HG03025 (cell line): ENCODE data around the gene ARNT2.

Source experiments
- ATAC-seq: cut with Tn5 transposase; IDR thresholded peaks from one replicate; pipeline ENCODE4 v1.9.1; 2021; ENCODE audit warnings: mild to moderate bottlenecking, moderate library complexity; ENCODE audit not compliant: unreplicated experiment, low FRiP score

Gene ARNT2

DNA sequence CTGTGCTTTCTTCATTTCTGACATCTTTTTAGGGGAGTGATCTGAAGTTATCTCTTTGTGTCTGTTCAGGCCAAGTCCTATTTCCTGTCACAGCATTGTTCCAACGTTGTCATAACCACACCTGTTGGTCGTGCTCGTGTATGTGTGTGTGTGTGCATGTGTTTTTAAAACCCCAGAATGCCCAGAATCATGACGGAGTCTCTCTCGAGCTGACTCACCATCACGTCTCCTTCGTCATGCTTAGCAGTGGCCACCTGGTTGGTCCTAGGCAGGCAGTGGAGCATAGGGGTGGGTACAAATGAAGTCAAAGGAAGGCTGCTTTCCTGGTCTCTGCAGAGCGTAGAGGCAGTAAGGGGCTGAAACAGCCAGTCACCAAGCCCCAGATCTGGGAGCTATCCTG is 164.1 kb downstream of the ARNT2 start:
- ATAC-seq: no peak

- ATAC-seq: no peak
Measured at GRCh38 chr15:80568876-80569605, 164.9 kb downstream of the ARNT2 start.

DNA sequence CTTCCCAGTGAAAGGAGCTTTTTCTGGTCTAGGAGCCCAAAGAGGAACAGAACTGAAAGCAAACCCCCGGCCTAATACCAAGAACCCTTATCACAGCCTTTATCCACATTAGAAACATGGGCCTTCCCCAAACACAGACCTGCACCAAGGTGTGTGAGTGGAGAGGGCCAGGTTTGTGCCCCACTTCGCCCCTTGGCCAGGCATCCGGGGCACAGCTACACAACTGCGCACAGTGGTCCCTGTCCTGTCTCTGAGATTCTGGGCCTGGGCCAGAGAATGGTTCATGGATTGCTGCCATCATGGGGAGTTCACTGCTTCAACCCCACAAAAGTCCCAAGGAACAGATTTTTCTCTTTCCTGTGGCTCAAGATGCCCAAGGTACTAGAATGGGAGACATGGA is 165.5 kb downstream of the ARNT2 start:
- no peak for ATAC-seq

GRCh38 chr15:80570553-80570952 is 166.4 kb downstream of the ARNT2 start:
- ATAC-seq: no peak

DNA sequence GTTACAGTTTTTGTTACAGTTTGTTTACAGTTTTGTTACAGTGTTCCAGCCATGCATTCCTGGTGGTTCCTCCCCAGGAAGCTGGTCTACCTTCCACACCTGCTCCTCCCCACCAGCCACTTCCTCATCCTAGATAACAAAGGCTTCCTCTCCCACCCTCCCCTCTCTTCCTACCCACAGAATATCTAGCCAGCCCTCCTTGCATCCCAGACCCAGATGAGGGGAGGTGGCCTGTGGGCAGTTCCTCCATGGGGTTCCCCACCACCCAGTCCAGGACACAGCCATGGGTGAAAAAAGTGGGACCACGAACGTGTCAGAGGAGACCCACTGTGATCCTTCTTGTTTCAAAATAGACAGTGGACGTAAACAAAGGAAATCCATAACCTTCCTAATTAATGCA is 168.2 kb downstream of the ARNT2 start:
- no peak for ATAC-seq

DNA sequence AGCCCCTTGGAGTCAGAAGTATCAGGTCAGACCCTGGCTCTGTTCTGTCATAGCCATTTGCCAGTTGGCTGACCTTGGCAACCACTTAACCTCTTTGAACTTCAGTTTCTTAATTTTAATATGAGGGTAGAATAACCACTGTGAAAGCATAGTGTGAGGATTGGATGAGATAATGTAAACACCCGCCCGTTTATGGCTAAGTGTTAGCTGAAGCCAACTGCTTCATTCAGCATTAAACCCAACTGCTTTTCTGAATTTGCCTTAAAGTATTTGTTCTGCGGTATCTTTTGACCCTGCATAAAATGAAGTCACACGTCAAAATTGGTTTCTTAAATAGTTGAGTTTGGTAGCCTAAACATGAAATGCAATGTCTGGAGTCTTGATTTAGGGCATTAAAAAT is 169.4 kb downstream of the ARNT2 start:
- ATAC-seq: no peak

- no peak for ATAC-seq
Measured at GRCh38 chr15:80574590-80574989, 170.4 kb downstream of the ARNT2 start.

DNA sequence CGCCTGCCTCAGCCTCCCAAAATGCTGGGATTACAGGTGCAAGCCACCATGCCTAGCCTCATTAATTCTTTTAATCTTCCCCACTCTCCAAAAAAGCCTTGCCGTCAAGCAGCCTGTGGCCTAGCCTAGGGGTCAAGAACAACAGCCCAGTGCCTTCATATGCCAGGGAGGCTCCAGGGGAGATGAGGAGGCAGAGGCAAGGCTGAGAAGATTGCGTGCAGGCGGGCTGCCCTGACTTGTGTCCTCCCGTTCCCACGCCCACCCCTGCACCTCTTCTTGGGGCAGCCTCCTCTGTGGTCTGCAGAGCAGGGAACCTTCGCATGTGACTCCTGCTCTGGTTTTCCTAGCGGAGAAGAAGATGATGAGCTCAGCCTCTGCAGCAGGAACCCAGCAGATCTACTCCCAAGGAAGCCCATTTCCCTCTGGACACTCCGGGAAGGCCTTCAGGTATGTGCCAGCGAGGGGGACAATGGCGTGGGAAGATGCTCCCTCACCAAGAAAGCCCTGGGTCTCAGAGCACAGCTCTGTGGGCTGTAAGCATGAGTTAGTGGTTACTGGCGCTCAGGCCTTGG is 172.4 kb downstream of the ARNT2 start:
- ATAC-seq: no peak

DNA sequence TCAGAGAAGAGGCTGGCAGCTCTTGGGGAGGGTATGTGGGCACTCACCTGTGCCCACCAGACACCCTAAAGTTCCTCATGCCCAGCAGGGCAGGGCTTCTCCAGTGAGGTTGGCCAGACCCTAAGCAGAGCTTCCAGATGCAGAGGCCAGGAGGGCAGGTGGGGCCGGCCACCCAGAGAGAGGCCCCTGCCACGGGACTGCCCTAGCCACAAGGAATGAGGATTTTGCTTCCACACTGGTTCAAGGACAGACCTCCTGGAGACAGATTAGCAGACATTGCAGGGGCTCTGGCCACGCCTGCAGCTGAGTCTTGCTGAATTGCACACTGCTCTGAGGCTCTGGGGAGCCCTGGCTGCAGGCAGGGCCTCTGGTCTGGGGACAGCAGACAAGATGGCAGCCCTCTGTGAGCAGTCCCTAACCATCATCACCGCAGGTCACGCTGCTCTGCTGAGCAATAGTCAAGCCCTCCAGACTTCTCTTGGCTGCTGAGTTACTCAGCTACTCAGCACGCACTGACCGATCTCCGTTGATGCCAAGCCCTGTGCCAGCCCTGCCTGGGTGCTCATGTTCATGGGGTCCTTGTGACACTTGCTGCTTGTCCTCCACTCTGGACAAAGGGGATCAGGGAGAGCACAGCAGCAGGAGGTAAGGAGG is 173.5 kb downstream of the ARNT2 start:
- no peak for ATAC-seq

GRCh38 chr15:80578206-80578595 is 174.0 kb downstream of the ARNT2 start:
- ATAC-seq: no peak

- ATAC-seq: no peak
Measured at GRCh38 chr15:80578871-80579270, 174.7 kb downstream of the ARNT2 start.

GRCh38 chr15:80579611-80580010 is 175.4 kb downstream of the ARNT2 start:
- ATAC-seq: no peak

- ATAC-seq: no peak
Measured at GRCh38 chr15:80580106-80580505, 175.9 kb downstream of the ARNT2 start.

- ATAC-seq: no peak
Measured at GRCh38 chr15:80580536-80581260, 176.5 kb downstream of the ARNT2 start.

DNA sequence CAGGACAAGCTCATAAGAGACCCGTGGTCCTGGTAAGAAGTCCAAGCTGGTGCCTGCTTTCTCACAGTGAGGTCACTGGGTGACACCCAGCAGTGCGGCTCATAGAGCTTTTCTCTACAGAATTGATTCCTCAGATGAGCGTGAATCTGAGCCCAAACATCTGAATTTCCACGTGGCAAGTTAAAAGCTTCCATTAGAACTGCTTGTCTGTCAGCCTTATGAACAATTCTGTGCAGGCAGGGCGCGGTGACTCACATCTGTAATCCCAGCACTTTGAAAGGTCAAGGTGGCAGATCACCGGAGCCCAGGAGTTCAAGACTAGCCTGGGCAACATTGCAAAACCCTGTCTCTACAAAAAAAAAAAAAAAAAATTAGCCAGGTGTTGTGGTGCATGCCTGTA is 177.8 kb downstream of the ARNT2 start:
- ATAC-seq: no peak

DNA sequence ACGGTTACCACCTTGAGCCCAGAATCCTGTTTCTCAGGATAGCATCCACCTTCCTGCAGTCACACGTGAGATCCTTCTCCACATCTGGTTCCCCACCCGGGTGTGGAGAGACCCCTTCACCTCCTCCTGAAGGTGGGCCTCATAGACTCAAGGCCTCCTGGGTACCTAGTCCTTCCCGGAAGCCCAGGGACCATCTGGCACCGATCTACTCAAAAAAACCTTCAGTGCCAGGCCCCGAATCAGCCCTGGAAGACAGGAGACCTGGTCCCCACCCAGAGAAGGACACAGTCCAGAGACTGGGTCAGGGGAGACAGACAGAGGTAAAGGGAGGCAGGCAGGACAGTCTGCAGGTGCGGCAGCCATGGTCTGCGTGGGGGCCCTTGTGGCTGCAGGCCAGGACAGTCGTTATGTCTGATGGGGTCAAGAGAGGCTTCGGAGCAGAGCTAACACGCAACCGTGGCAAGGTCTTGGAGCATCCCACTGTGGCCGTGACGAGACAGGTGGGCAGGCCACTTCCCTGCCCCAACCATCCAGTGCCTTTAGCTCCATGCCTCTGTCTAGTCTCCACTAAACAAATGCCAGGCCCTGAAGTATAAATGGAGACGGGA is 178.7 kb downstream of the ARNT2 start:
- no peak for ATAC-seq

- ATAC-seq: no peak
Measured at GRCh38 chr15:80584561-80584964, 180.4 kb downstream of the ARNT2 start.

GRCh38 chr15:80584973-80585525 is 180.9 kb downstream of the ARNT2 start:
- no peak for ATAC-seq

DNA sequence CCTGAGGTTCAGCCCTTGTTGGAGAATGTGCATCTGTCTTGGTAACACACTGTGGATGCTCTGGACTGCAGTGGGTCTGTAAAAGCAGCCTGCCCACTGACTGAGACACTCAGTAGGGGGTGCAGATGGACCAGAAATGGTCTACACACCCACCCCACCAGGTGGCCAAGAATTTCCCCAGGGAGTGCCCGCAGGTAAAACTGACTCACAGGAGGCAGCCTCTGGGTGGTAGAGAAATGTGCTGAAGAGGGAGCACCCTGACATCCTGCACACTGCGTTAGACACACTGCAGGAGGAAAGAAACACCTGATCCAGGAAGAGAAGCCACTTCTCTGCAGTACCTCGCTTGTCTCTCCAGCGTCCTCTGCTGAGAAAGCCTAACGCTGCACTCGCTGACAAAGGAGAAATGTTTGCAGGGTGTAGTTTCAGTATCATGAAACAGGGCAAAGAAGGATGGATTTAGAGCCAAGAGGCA is 181.4 kb downstream of the ARNT2 start:
- no peak for ATAC-seq

- no peak for ATAC-seq
Measured at GRCh38 chr15:80586161-80586560, 182.0 kb downstream of the ARNT2 start.
